HepG2 (cell line): ENCODE measurements around the gene POU2F2. TPM values are rescaled to one million over a fixed set of nuclear protein-coding genes. Genes with fewer than 3 reads are reported as not detected.

ENCODE experiments used
- ATAC-seq: fragments of 200-7000 bp; cut with Tn5 transposase; 3 replicates; pipeline ENCODE4 v1.9.1; 2020; ENCODE audit warnings: mild to moderate bottlenecking, moderate library complexity
- BruUV-seq: library from RNA; stranded (reverse); fragments of 400-500 nt; replicated peaks from 2 replicates; lab custom pipeline; 2021; lab: Mats Ljungman, UMichigan
- CTCF ChIA-PET: fragments of 300-600 bp; formaldehyde crosslinking; extraction: SDS; loops from one replicate; lab custom pipeline; 2021; ENCODE audit warnings: low total read pairs, inconsistent platforms, low intra/inter-chr PET ratio; lab: Yijun Ruan, JAX
- POLR2A ChIA-PET: fragments of 350-600 bp; sonication (Branson Sonifier 250); formaldehyde crosslinking; loops from one replicate; lab custom pipeline; 2020; ENCODE audit warnings: antibody characterized with exemption, inconsistent platforms; lab: Yijun Ruan, JAX
- DNase-seq: peaks from one replicate; pipeline ENCODE4 v3.0.0-alpha.2; 2015; ENCODE audit warnings: low spot score
- FAIRE-seq: peaks from 3 replicates; lab custom pipeline; 2011; peaks lifted over from hg19 to GRCh38; lab: Jason Lieb, UNC
- H2AFZ ChIP-seq: one replicate; pipeline ENCODE4 v1.6.1; 2011; ENCODE audit warnings: low read length, inconsistent platforms
- H3K27ac ChIP-seq: fragments of 300-600 bp; 3 replicates; pipeline ENCODE4 v1.8.0; 2011; ENCODE audit warnings: mixed run types, mild to moderate bottlenecking, mixed read lengths, low read length, inconsistent platforms; ENCODE audit not compliant: insufficient read depth; ENCODE audit errors: extremely low read length
- H3K27me3 ChIP-seq, 2 experiments: fragments of 200-600 bp in 1 of 2; 2 replicates in 1 of 2; 3 replicates in 1 of 2; pipeline versions ENCODE4 v1.6.0 to v1.8.0; 2011; ENCODE audit warnings: low read length in 2 of 2, mild to moderate bottlenecking in 2 of 2, moderate library complexity in 2 of 2, inconsistent platforms in 1 of 2; ENCODE audit not compliant: insufficient read depth in 2 of 2, control insufficient read depth in 1 of 2
- H3K36me3 ChIP-seq, 2 experiments: fragments of 200-600 bp in 1 of 2; replicated peaks in 1 of 2; 2 replicates in 1 of 2; 3 replicates in 1 of 2; pipeline versions ENCODE4 v1.5.1 to v1.8.0; 2011; ENCODE audit warnings: low read length in 2 of 2, inconsistent platforms in 1 of 2; ENCODE audit not compliant: insufficient read depth in 2 of 2, control insufficient read depth in 1 of 2
- H3K4me1 ChIP-seq: 2 replicates; pipeline ENCODE4 v1.5.1; 2012; ENCODE audit warnings: low read length, inconsistent platforms; ENCODE audit not compliant: insufficient read depth
- H3K4me2 ChIP-seq: 2 replicates; pipeline ENCODE4 v1.6.0; 2011; ENCODE audit warnings: low read depth, low read length, inconsistent platforms
- H3K4me3 ChIP-seq, 3 experiments: fragments of 200-600 bp in 1 of 3; sonication (generic), shearing (Covaris generic) in 1 of 3; replicated peaks in 1 of 3; 2 replicates each; pipeline ENCODE4 v1.5.1; 2011 to 2016; ENCODE audit warnings: low read length in 3 of 3, inconsistent platforms in 2 of 3, low read depth in 2 of 3, mild to moderate bottlenecking in 2 of 3, control low read depth in 1 of 3, mixed read lengths in 1 of 3; ENCODE audit not compliant: insufficient read depth in 1 of 3
- H3K79me2 ChIP-seq: one replicate; pipeline ENCODE4 v1.6.1; 2011; ENCODE audit warnings: low read length, inconsistent platforms; ENCODE audit not compliant: insufficient read depth
- H3K9ac ChIP-seq: 2 replicates; pipeline ENCODE4 v1.6.0; 2011; ENCODE audit warnings: mild to moderate bottlenecking, low read depth, low read length, inconsistent platforms; ENCODE audit not compliant: insufficient read depth
- H3K9me3 ChIP-seq: 2 replicates; pipeline ENCODE4 v1.5.1; 2012; ENCODE audit warnings: mild to moderate bottlenecking, low read length
- H4K20me1 ChIP-seq: 2 replicates; pipeline ENCODE4 v1.6.0; 2011; ENCODE audit warnings: inconsistent platforms, mild to moderate bottlenecking, low read length, moderate library complexity; ENCODE audit not compliant: insufficient read depth
- ELF3 ChIP-seq: IDR thresholded peaks from 2 replicates; pipeline ENCODE4 v1.6.1; 2016; ENCODE audit warnings: missing genetic modification reagents, missing compliant biosample characterization
- GPN1 ChIP-seq: sonication (generic); formaldehyde crosslinking; IDR thresholded peaks from 2 replicates; pipeline ENCODE4 v1.5.1; 2020; ENCODE audit warnings: missing genetic modification reagents, borderline replicate concordance
- HNF4A ChIP-seq: sonication (generic); formaldehyde crosslinking; IDR thresholded peaks from 2 replicates; pipeline ENCODE4 v1.4.0; 2020; ENCODE audit warnings: missing genetic modification reagents
- MIER2 ChIP-seq: IDR thresholded peaks from 2 replicates; pipeline ENCODE4 v1.6.1; 2016; ENCODE audit warnings: missing biosample characterization, missing genetic modification reagents
- NKX3-1 ChIP-seq: sonication (generic); formaldehyde crosslinking; IDR thresholded peaks from 2 replicates; pipeline ENCODE4 v1.5.0; 2020; ENCODE audit warnings: missing genetic modification reagents
- REST ChIP-seq, 2 experiments: IDR thresholded peaks; 2 replicates each; pipeline ENCODE4 v1.6.1; 2011 to 2012; ENCODE audit warnings: low read length in 2 of 2, borderline replicate concordance in 1 of 2, low read depth in 1 of 2, mild to moderate bottlenecking in 1 of 2, moderate library complexity in 1 of 2
- ZMAT5 ChIP-seq: sonication (generic); formaldehyde crosslinking; IDR thresholded peaks from 2 replicates; pipeline ENCODE4 v1.5.0; 2020; ENCODE audit warnings: mild to moderate bottlenecking, low read depth, missing genetic modification reagents, borderline replicate concordance
- ZNF709 ChIP-seq: sonication (generic); formaldehyde crosslinking; IDR thresholded peaks from 2 replicates; pipeline ENCODE4 v1.5.0; 2020; ENCODE audit warnings: mild to moderate bottlenecking, missing genetic modification reagents
- ZSCAN25 ChIP-seq: sonication (generic); formaldehyde crosslinking; IDR thresholded peaks from 2 replicates; pipeline ENCODE4 v1.8.0; 2022; ENCODE audit warnings: mild to moderate bottlenecking, missing genetic modification reagents
- ZUFSP ChIP-seq: sonication (generic); formaldehyde crosslinking; IDR thresholded peaks from 2 replicates; pipeline ENCODE4 v1.9.0; 2021; ENCODE audit warnings: missing genetic modification reagents, mild to moderate bottlenecking, borderline replicate concordance
- WGBS: methylation state at CpG from one replicate; pipeline ENCODE4 v1.1.6; 2017; ENCODE audit warnings: low lambda C conversion rate; 5-methylcytosine and 5-hydroxymethylcytosine counted together
- in situ Hi-C: cut with HindIII; loops from 2 replicates; pipeline ENCODE4 v1.10.0; 2017; ENCODE audit warnings: low pct_unique_long_range_greater_than_20kb; ENCODE audit not compliant: extremely low pct_ligation_motif_present
- intact Hi-C: fragments of 100-400 bp; cut with micrococcal nuclease; formaldehyde crosslinking; loops from one replicate; pipeline ENCODE4 v1.10.0; 2022; ENCODE audit not compliant: unreplicated experiment
- polyA plus RNA-seq, 8 experiments: library from polyadenylated mRNA; depleted of rRNA in 3 of 8; stranded (reverse) in 7 of 8; unstranded in 1 of 8; fragments of >200 nt; fragmentation: Illumina TruSeq in 4 of 8; extraction: Trizol in 4 of 8; gene quantifications; 2 replicates each; pipeline versions ENCODE4 v1.2.1 to v1.2.3, GENCODE V29; 2011 to 2016; ENCODE audit warnings: low read depth in 4 of 8, missing spikeins in 1 of 8, mixed read lengths in 1 of 8; ENCODE audit not compliant: insufficient read depth in 1 of 8
- total RNA-seq, 5 experiments: library from RNA; depleted of rRNA; stranded (reverse); fragments of >200 nt; fragmentation: Illumina TruSeq; extraction: Trizol; gene quantifications; 2 replicates each; pipeline ENCODE4 v1.2.3, GENCODE V29; 2016; ENCODE audit warnings: low read depth in 1 of 5

The POU2F2 gene
- total and polyA plus RNA-seq, 2 of the 13 experiments (the other 11 are each of a cell fraction or from before 2014, with no cell fraction given) = 0.09 to 0.17 TPM

GRCh38 chr19:42115219-42115618 lies 17.0 kb downstream of the POU2F2 start:
- H3K27me3 ChIP-seq = peaks cover 2 to 3% of the 10 kb centered on the region in 2 experiments; a peak in 4 of 5 replicates
- no peak overlapping the region for H3K27ac ChIP-seq
- ATAC-seq (no peak), FAIRE-seq (no peak), DNase-seq (no peak)
- no peaks in the 10 kb centered on the region for H3K79me2 ChIP-seq
- H3K4me2 ChIP-seq = no peak overlapping the region
- H4K20me1 ChIP-seq = no peaks in the 10 kb centered on the region
- H3K36me3 ChIP-seq = no peaks in the 10 kb centered on the region
- no peaks in the 10 kb centered on the region for H3K4me1 ChIP-seq
- H2AFZ ChIP-seq = no peak overlapping the region
- ChIA-PET CTCF (no interaction called here), POLR2A (no interaction called here)
- in situ Hi-C loops = no loop called here
- TF ChIP-seq MIER2 (CRISPR knock-in tag) (peak; percentile 79; the same call in 1 of the 2 replicates), HNF4A (CRISPR knock-in tag) (no peak), ZMAT5 (no peak), ELF3 (no peak), GPN1 (CRISPR knock-in tag) (no peak), REST (IDR thresholded peaks at IDR 0.05; ENCODE audit: borderline replicate concordance in 1 of 2, low read depth in 1 of 2, low read length in 2 of 2) (peak; percentile 27 to 86), ZNF709 (CRISPR knock-in tag) (no peak), ZSCAN25 (CRISPR knock-in tag) (no peak), NKX3-1 (CRISPR knock-in tag) (no peak), ZUFSP (CRISPR knock-in tag) (no peak)
- H3K9ac ChIP-seq = no peak overlapping the region
- H3K9me3 ChIP-seq = no peaks in the 10 kb centered on the region
- intact Hi-C loops = no loop called here
- no peak overlapping the region for H3K4me3 ChIP-seq
- BruUV-seq = no TSS peak
- 8% methylated on average over 4 of the region's 4 CpGs for WGBS
